Muscle of arm (tissue), 14 donors: ENCODE measurements around the gene RAB30. TPM values are rescaled to one million over a fixed set of nuclear protein-coding genes. Genes with fewer than 3 reads are reported as not detected.

Experiments
- DNase-seq: peaks from one replicate; pipeline ENCODE4 v3.0.0-alpha.2; 2013
- long read RNA-seq, 11 donors: transcript quantifications; one replicate each; lab custom pipeline, GENCODE V29; 2026
- polyA plus RNA-seq, 12 donors: library from polyadenylated mRNA; unstranded; fragments of 120-200 nt; gene quantifications; one replicate each; pipeline ENCODE4 v1.2.1, GENCODE V29; 2013; ENCODE audit not compliant: insufficient read length in 12 of 12

The RAB30 gene, protein sequence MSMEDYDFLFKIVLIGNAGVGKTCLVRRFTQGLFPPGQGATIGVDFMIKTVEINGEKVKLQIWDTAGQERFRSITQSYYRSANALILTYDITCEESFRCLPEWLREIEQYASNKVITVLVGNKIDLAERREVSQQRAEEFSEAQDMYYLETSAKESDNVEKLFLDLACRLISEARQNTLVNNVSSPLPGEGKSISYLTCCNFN
- 10 to 100 TPM in 11 of 12 donors, not detected in 1; 12.8 to 21.0 (median 16.1) TPM for polyA plus RNA-seq
- long read RNA-seq, donor 1, partial matches to known transcripts = 0 of 3 reads
- long read RNA-seq, donor 1, other reads (novel, unspliced or antisense) = 0 of 3 reads
- long read RNA-seq, donor 2, full-length matches to known transcripts = 8 of 8 reads
- long read RNA-seq, donor 2, partial matches to known transcripts = 0 of 8 reads
- long read RNA-seq, donor 2, other reads (novel, unspliced or antisense) = 0 of 8 reads
- long read RNA-seq, donor 3, partial matches to known transcripts = 0 of 2 reads
- long read RNA-seq, donor 3, other reads (novel, unspliced or antisense) = 0 of 2 reads
- long read RNA-seq, donor 4, partial matches to known transcripts = 0 of 2 reads
- long read RNA-seq, donor 4, other reads (novel, unspliced or antisense) = 0 of 2 reads
- long read RNA-seq, donor 5 = 0 reads
- long read RNA-seq, donor 6, partial matches to known transcripts = 0 of 2 reads
- long read RNA-seq, donor 6, other reads (novel, unspliced or antisense) = 0 of 2 reads
- long read RNA-seq, donor 7, partial matches to known transcripts = 0 of 1 reads
- long read RNA-seq, donor 7, other reads (novel, unspliced or antisense) = 0 of 1 reads
- long read RNA-seq, donor 8, full-length matches to known transcripts = 7 of 20 reads
- long read RNA-seq, donor 8, partial matches to known transcripts = 6 of 20 reads
- long read RNA-seq, donor 8, other reads (novel, unspliced or antisense) = 7 of 20 reads
- long read RNA-seq, donor 9, partial matches to known transcripts = 0 of 3 reads
- long read RNA-seq, donor 9, other reads (novel, unspliced or antisense) = 0 of 3 reads
- long read RNA-seq, donor 10, partial matches to known transcripts = 0 of 5 reads
- long read RNA-seq, donor 10, other reads (novel, unspliced or antisense) = 0 of 5 reads
- long read RNA-seq, donor 11, partial matches to known transcripts = 0 of 1 reads
- long read RNA-seq, donor 11, other reads (novel, unspliced or antisense) = 0 of 1 reads

DNA sequence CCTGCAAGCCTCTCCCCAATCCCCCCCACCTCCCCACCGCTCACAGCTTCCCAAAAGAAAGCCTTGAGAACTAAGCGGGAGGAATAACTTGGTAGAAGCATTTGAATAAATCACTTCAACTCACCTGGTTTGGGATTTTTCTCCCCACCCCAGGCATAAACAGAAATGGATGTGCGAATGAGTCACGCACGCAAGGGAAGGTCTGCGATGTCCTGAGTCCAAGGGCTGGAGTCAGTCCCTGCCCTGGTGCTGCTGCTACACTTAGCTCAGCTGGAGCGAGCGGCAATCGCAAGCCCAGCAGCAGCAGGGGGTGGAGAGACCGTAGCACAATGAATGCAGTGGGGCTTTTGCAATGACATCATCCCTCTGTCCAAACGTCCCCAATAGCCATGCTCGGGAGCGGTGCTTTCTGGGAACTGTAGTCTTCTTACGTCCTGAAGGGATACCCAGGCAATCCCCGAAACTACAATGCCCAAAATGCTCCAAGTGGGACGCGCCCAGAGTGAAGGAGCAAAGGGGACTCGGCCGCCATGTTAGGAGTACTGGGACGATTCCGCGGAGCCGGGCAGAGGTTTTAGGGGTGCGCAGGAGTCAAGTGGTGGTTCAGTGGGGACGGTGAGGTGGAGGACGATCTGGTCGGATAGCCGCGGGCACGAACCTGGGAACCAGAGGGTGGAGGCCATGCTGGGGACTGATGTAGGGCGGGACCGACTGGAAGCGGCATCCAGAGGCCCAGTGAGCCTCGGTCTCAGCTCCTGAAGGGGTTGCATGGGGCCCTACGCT is at the start of gene RAB30:
RAB30 (minus strand) TSS at position 331 of the 783 bp plus-strand sequence. CDS start 74,581 bp downstream, outside the sequence.
- peak; percentile 99 for DNase-seq

DNA sequence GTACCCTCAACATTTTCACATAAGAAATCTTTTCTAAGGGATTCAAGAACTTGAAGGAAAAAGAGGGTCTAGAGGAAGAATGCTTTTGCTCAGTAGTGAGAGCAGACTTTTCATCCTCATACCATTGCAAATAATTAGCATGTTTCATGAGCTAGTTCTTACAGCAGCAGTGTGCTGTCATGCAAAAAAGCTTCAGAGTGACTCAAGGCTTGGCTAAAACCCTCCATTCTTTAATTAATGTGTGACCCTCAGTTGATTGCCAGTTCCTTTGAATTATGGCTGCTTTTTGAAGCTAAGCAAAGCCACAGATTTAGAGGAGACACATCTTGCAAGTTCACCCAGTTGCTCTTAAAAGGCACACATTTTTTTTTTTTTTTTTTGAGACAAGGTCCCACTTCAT is 48.6 kb upstream of the RAB30 start:
- no peak for DNase-seq

DNA sequence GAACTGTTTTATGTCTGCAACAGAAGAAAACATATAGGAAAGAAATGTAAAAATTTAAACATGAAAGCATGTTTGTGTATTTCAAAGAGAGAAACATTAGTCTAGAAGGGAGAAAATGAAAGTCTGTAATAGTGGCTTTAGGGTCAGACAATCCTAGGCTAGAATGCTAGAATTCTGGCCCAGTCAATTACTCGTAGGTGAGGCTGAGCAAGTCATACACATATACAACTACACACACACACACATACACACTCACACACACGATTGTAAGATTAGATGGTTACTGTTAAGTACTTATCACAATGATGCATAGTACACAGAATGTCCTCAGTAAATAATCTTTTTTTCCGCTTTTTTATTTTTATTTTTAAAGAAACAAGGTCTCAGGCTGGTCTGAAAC is 47.5 kb upstream of the RAB30 start:
- no peak for DNase-seq

DNA sequence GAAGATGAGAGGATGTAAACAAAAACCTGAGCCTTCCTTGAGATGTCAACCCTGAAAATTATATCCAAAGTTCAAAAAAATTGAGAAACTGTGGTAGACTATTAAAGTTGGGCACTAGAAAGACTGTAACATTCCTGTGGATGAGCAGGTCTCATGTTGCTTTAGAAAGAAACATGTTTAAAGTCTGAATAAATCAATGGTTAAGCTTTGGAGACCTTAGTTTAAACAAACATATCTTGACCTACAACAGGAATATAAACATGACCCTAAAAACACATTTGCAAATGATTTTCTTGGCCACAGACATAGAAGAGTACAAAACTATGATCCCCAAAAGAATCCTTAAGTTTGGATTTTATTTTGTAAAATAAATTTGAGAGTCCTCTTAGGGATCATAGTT is 47.1 kb upstream of the RAB30 start:
- no peak for DNase-seq

DNA sequence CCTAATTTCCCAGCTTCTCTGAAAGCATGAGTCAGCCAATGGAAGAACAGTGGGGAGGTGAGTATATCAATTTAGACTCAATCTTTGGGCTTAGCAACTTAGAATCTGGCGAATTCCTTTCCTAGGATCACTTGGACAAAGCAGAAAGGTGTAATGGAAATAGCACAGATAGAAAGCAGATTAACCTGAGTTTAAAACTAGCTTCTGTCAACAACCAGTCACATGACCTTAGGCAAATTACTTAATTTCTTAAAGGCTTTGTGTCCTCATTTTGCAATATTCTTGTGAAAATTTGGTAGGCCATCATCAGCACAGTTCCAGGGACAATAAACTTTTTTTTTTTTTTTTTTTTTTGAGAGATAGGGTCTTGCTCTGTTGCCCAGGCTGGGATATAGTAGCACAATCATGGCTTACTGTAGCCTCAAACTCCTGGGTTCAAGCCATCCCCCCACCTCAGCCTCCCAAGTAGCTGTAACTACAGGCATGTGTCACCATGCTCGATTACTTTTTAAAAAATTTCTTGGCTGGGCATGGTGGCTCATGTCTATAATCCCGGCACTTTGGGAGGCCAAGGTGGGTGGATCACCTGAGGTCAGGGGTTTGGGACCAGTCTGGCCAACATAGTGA is 44.4 kb upstream of the RAB30 start:
- no peak for DNase-seq

DNA sequence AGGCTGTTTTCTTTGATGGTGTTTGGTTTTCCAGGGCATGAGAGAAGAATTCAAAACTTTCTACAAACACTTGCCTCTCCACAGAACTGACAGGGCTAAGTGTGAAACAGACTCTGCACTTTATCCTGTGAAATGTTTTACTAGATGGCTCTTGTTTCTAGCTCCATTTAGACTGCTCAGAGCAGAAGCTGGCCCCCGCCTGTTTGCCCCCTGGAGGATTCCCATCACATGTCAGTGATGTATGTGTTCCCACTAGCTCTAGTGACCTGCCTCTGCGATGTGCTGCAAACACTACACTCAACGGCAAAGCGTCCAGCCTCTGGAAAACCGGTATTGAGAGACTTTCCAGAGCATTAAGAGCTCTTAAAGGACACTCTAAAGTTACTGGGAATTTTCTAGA is 43.9 kb upstream of the RAB30 start:
- no peak for DNase-seq

DNA sequence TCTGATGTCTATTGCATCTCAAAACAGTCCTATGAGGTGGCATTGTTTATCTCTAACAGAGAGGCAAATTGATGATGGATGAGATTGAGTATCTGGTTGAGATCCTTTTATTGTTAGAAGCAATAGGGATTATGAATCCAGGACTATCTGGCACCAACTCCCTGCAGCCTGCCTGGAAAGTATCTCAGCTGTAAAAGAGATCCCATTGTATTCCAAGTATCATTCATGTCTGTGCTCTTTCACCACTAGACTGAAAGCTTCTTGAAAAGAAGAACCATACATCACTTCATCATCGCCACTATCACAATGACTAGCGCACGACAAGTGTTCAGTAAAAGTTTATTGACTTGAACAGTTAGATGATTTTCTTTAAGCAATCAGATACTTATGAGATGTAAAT is 43.3 kb upstream of the RAB30 start:
- DNase-seq = no peak

DNA sequence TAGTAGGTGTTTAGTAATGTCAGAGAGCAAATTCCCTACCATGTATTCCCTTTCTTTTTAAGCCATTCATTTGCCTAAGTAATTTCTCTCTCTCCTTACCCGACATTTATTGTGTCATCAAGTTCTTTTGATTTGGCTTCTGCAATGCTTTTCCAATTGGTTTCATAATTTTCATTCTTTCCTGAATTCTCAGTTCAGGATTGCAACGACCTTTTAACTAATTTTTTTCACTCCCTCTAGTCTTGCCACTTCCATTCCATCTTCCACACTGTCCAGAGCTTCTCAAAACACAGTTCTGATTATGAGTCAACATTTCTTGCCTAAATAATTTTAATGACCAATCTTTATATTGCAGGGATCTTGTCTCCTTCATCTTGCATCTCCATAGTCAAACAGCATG is 41.2 kb upstream of the RAB30 start:
- no peak for DNase-seq

DNA sequence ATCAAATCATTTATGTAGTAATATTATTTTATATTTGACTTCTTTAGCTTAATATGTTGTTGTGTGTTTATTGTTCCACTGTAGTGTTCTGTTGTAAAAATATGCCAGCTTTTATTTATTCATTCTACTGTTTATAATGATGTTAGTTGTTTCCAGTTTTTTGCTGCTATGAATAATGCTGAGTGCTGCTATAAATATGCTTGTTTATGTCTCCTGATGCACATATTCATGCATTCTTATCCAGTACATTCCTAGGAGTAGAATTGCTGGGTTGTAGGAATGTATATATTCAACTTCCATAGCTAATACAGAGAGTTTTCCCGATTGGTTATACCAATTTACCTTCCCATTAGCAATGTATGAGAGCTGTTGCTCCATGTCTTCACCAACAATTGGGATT is 33.5 kb upstream of the RAB30 start:
- DNase-seq = no peak

DNA sequence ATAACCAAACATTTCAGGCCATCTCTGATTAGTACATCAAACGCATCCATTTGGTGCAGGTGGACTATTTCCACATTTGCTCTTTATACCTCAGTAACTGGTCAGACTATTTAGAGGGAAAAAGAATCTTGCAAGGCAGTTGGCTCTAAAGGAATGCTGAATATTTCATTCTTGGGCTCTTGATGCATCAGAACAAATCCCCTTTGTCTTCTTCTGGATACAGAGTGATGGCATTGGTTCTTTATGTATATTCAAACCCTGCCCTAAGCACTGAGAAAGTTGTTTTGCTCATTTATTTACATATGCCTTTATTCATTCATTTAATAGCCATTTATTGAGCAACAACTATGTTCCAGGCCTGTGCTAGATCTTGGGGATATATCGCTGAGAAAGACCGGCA is 31.1 kb upstream of the RAB30 start:
- DNase-seq = no peak

DNA sequence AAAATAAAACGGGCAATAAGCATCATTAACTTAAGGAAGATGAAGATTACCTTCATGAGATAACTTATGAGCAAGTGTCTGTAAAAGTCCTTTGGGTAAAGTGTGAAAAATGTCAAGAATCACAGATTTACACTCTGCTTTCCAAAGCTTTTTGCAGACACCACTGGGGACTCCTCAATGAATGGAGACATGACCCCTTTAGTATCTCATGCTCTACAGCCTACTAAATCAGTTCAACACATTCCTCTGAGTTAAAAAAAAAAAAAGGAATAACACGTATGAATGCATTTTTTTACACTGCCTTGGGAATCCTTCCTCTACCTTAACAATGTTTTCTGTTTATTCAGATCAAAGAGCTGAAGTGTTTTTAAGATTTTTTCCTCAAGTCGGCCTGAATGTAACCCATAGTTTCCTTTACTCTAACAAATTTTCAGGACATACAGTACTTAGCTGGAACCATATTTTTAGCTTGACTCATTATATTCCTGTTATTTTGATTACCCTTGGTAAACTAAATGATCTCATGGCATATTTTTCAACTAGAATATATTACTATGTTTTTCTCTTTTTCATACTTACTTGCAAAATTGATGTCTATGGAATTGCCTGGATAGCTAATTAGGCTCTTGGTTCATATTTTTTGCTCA is 25.9 kb upstream of the RAB30 start:
- no peak for DNase-seq

DNA sequence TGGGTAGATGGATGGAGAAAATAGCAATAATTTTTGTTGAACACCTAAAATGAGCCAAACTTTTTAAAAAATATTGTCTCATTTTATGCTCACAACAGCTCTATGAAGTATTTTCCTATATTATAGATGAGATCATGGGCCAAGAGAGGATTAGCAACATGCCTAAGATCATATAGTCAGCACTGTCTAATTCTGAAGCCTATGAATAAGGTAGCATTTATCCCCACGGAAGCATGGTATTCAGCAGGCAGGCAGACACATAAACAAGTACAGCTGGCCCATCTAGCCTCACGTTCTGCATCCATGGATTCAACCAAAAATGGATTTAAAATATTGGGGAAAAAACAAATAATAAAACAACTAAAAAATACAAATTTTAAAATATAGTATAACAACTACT is 21.9 kb upstream of the RAB30 start:
- no peak for DNase-seq

DNA sequence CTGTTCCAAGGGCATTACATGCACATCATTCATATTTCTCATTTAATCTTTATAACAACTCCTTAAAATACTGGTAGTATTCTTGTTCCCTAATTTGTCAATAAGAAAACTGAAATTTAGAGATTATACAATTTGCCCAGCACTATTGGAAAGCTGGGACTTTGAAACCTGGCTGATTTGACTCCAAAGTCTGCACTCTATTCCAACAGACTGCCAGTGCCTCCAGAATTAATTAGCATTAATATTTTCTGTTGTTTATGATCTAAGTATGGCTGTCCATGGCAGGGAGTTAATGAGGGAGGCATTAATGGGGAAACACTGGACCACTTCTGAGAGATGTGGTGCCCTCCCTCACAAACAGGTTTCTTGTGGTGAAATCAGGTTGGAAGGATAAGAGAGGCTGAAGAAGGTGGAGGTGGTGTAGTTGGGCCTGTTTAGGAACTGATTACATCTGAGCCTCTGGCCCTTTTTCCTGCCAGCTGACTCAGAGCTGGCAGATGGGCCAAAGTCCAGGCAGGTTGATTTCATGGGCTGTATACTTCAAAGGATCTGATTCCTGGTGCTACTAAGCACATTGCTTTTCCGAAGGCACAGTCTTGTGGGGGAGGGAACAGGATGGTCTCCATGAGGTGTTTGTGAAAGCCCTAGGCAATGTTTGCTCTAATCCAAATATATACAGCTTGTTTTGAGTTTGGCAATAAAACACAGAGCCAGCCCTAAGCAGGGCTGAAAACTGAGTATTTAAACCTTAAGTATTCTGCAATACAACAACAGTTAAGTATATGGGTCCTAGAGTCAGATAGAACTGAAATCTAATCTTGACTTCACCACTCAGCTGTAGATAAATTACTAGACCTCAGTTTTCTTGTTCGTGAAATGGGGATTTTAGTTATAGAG is 21.0 kb upstream of the RAB30 start:
- DNase-seq = no peak

DNA sequence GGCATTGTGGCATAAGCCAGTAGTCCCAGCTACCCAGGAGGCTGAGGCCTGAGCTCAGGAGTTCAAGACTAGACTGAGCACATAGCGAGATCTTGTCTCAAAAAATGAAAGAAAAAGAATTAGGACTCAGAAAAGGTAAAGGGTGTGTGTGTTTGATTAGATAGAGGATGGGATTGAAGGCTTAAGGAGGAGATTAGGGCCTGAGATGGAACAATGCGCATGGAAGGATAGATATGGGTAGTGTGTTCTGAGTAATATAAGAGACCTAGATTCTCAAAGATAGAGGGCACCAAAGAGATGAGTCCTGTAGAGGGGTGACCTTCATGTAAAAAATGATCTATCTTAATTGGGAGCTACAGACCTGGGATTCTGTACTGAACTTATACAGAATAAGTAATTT is 17.3 kb upstream of the RAB30 start:
- DNase-seq = no peak

DNA sequence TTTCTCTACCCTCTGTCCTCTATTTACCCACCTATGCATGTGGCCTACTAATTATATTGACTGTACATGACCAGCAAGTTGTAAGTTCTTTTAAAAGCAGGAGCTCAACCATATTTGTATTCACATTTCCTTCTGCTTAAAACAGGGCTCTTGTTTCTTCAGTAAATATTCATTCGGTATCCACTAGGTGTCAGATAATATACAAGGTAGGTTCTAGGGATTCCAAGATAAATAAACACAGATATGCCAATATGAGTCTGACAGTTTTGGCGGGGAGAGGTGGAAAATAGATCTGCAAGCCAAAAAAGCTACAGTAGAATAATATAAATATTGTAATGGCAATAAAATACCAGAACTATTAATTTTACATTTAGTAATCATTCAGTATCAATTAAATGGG is 15.3 kb upstream of the RAB30 start:
- no peak for DNase-seq

DNA sequence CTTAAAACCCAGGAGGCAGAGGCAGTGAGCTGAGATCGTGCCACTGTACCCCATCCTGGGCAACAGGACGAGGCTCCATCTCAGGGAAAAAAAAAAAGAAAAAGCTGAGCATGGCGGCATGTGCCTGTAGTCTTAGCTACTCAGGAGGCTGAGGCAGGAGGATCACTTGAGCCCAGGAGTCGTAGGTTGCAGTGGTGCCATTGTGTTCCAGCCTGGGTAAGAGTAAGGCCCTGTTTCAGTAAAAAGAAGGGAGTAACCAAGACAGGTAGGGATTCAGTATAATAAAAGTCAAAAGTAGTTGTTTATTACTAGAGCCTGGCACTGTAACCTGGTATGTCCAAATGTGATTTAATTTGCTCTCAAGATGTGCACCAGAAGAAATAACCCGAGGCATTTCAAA is 8.1 kb upstream of the RAB30 start:
- DNase-seq = no peak

DNA sequence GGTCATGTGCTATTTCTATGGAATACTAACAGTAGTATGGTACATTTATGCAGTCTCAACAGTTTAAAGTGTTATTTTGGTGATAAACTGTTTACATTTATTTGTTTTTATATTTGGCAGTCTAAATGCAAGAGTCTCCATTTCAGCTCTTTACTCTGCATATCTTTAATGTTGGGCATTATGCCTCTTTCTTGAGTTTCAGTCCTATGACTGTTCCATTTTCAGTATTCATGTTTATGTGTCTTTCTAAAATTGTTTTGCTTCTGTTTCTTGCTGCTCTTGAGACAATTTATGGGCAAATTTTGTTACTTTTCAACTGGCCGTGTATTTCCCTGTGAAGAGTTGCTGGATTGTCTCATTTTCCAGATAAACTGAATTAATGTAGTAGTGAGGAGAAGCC is 6.6 kb upstream of the RAB30 start:
- no peak for DNase-seq

DNA sequence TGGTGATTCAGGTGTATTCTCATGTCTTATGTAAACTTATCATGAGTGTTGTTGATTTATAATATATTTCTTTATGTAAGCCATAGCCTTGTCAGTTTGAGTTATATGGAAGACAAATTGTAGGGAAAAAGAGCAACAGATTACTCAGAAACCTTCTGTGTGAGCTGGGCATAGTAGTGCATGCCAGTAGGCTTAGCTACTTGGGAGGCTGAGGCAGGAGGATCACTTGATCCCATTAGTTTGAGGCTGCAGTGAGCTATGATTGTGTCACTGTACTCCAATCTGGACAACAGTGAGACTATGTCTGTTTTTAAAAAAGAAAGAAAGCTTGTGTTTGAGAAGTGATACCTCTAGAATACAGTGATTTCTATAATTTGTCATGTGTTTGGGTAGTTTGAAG is 2.2 kb upstream of the RAB30 start:
- no peak for DNase-seq

DNA sequence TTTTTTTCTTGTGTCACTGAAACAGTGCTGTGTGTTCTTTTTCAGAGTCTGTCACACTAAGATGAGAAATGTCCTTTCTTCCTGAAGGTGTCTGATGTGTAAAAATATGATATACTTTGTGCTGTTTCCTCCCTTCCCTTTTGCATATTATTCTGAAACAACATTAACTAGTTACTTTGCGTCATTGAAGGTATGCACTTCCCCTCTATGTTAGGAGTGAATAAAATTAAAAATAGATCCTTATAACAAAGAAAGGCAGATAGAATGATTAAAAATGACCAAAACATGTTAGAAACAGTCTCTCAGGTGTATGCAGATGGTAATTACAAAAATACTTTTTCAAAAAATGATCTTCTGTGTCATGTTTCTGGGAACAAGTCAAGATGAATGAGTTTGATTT is 1.6 kb upstream of the RAB30 start:
- no peak for DNase-seq
